GM11168 (cell line): ENCODE measurements around the gene YAE1.
"Not testable (repeated sequence)": the region's sequence is repeated elsewhere in the genome, so short reads cannot be mapped to it uniquely, and the experiment has no call there.

Source experiments
- in situ Hi-C: fragments of 300-500 bp; cut with MboI; formaldehyde crosslinking; loops from one replicate; pipeline ENCODE4 v1.12.0; 2022; ENCODE audit warnings: low sequenced_read_pairs; ENCODE audit not compliant: unreplicated experiment

YAE1 gene, protein sequence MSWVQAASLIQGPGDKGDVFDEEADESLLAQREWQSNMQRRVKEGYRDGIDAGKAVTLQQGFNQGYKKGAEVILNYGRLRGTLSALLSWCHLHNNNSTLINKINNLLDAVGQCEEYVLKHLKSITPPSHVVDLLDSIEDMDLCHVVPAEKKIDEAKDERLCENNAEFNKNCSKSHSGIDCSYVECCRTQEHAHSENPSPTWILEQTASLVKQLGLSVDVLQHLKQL

DNA sequence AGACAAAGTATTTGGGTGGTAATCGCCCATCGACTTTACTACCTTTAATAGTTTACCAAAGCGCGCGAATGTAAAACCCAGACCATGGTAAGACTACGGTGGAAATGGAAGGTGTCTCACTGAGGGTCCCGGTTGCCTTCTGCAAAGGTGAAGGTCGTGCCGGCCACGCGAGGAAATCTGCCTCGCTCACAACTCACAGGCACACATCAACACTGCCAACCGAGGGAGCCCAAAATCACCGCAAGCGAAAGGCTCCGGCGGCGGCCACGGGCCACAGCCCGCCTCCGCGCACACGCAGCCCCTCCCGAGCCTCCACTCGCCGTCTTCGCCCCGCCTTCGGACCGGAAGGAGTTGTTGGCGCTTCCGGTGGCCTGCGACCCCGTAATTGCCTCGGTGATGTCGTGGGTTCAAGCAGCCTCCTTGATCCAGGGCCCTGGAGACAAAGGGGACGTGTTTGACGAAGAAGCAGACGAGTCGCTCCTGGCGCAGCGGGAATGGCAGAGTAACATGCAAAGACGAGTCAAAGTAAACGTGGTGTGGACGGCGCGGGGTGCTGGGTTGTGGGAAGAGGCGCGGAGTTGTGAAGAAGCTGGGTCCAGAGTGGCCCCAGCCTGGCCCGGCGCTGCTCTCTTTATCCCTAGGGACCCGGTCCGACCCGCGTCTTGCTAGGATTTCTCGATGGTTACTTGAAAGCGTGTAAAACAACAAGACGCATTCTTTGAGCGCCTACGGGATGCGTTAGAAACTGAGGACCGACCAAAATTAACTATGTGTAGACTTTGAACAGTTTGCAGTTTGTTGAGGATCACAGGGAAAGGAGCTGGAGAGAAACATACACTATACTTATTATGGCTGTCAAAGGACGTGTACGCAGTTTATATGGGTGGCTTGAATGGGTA, at the start of gene YAE1:
Gene YAE1 (plus strand): TSS at position 382 of the 899 bp plus-strand sequence. CDS start 15 bp downstream, at position 397.
- in situ Hi-C loops = no loop called here

DNA sequence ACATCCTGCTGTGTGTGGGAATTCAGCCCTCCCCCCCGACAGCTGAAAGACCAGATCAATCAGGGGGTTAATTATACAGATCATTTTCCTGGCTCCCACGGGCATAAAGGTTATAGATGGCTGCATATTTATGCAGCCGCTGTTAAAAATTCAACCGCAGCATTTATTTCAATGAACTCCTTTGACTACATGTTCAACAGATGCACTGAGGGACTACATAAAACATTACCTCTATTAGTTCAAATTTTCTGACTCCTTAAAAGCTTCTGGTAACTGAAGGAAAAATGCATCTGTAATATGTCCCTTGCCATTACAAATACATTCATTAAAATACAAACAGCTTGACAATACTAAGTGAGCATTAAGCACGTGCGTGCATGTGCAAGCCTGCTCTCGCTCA, 49.7 kb upstream of the YAE1 start:
- in situ Hi-C loops = no loop called here

GRCh38 chr7:39517240-39517639, 49.0 kb upstream of the YAE1 start:
- in situ Hi-C loops = no loop called here

- in situ Hi-C loops = loop anchor here (10.0 kb wide), 1 partner anchor 591 kb away; no protein-coding TSS in a partner anchor
These were observed 40.3 kb upstream of the YAE1 start for GRCh38 chr7:39525926-39526325.

DNA sequence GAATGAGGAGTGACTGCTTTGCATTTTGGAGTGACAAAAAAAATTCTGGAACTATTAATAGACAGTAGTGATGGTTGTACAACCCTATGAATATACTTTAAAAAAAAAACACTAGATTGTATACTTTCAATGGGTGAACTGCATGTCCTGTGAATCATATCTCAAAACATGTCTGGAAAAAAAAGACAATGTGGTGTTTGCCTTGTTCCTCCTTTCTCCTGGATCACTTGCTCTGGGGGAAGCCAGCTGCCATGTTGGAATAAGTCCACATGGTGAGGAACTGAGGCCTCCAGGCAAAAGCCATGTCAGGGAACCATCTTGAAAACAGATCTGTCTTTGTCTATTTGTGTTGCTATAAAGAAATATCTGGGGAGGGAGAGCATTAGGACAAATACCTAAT, 39.5 kb upstream of the YAE1 start:
- in situ Hi-C loops = loop anchor here (10.0 kb wide), 1 partner anchor 592 kb away; no protein-coding TSS in a partner anchor

DNA sequence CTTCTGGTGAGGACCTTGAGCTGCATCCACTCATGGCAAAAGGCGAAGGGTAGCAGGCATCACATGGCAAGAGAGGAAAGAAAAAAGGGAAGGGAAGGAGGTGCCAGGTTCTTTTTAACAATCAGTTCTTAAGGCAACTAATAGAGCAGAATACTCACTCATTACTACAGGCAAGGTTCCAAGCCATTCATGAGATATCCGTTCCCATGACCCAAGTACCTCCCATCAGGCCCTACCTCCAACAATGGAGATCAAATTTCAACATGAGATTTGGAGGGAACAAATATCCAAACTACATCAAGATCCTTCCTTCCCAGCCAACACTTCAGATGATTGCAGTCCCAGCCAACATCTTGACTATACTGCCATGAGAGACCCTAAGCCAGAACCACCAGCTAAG, 38.9 kb upstream of the YAE1 start:
- in situ Hi-C loops = loop anchor here (10.0 kb wide), 1 partner anchor 592 kb away; no protein-coding TSS in a partner anchor

GRCh38 chr7:39527951-39528350, 38.3 kb upstream of the YAE1 start:
- in situ Hi-C loops = loop anchor here (10.0 kb wide), 1 partner anchor 593 kb away; no protein-coding TSS in a partner anchor

GRCh38 chr7:39528849-39529248, 37.4 kb upstream of the YAE1 start:
- in situ Hi-C loops = loop anchor here (10.0 kb wide), 1 partner anchor 594 kb away; no protein-coding TSS in a partner anchor

DNA sequence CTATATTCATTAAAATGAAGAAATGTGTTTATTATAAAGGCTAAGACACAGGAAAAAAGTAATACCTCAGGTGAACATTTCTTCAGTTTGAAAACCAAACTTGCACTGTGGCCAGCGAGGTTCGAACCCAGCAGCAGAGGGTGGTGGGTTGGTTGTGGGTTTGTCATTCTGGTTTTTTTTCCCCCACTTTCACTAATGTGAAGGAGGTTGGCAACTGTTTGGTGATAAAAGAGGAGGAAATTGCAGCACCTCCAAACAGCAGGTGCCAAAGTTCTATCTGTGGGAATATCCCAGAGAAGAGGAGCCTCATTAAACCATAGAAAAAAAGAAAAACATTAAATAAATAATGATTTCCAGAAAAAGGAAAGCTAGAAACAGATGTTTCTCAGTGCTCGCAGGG, 36.6 kb upstream of the YAE1 start:
- in situ Hi-C loops = loop anchor here (10.0 kb wide), 1 partner anchor 595 kb away; no protein-coding TSS in a partner anchor

DNA sequence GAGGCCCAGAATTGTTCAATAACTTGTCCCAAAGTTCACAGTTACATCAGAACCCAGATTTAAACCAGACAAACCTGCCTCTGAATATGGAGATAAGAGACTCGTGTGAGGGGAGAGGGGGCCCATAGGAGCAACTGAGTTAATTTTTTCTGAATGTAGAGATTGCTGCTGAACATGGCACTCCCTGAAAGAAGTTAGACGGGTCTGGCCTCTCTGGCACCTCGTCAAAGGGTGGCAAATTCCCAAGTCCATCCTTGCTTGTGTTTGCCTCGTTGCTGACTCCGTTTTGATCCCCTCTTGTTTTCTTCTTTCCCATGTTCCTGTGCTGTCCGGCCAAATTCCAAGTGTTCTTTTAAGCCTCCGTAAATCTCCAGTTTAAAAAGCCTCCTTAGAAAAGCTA, 35.2 kb upstream of the YAE1 start:
- in situ Hi-C loops = no loop called here

DNA sequence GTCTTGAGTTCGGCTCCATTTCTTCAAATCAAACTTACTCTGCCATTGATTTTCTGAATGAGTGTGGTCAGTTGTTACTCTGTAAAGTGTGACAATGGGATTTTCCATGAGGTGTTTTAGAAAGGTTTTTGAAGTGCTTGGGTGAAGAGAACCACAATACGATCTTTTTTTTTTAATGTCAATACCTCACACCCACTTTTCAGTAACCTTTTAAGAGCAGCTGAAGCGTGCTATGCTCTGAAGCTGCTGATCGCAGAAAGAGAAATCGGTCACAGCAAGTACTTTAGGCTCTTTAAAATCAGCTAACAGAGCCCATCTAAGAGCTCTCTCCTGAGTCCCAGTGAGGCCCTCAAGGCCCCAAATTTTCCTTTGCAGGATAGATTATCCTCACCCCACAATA, 34.4 kb upstream of the YAE1 start:
- in situ Hi-C loops = no loop called here

DNA sequence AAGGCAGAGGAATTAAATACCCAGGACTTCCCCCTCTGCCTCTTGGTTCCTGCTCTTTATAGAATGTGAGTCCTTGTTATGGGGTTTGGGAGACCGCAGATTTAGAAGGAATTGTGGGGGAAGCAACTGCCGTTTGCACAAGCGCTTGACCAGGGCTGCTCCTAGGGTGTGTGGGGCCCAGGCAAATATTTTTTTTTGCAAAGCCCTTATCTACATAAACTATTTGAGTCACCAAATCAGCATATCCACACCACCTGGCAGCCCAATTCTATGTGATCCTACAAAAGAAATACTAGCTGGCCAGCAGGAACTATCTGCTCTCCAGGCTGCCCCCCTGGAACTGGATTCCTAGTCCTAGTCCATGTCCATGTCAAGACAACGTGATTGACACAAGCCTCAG, 33.4 kb upstream of the YAE1 start:
- in situ Hi-C loops = no loop called here

GRCh38 chr7:39534599-39534998, 31.6 kb upstream of the YAE1 start:
- in situ Hi-C loops = no loop called here

GRCh38 chr7:39535064-39535463, 31.1 kb upstream of the YAE1 start:
- in situ Hi-C loops = no loop called here

GRCh38 chr7:39535720-39536119, 30.5 kb upstream of the YAE1 start:
- in situ Hi-C loops = no loop called here

DNA sequence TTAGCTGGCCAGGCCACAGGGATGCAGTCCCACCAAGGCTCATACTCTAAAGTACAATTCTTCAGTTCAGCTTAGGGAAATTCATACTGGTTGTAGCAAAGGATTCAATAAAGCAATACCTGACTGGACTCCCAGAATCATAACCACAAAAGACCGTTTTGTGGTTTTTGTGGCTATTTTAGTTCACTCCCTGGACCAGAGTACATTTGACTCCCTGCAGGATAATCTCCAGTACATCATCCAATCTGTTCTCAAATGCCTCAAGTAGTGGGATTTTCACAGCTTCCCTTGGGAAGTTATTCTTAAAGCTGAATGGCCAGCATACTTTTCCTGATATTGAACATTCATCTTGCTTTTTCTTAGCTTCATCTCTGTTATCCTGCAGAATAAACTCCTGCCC, 29.3 kb upstream of the YAE1 start:
- in situ Hi-C loops = no loop called here

DNA sequence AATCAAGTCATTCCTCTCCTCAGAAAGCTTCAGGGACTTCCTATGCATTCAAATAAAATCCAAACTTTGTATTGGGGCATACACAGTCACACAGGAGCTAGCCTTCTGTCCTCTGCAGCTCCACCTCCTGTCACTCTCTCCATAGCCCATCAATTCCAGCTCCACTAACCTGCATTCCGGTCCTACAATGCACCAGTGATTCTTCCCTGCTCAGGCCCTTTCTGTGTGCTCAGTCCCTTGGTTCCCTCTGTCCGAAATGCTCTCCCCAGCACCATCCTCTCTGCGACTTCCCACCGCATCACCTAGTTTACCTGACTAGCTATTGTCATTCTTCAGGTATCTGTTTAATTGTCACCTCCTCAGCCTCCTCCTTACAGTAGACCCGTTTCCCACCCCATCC, 26.4 kb upstream of the YAE1 start:
- in situ Hi-C loops = no loop called here

GRCh38 chr7:39540320-39540719, 25.9 kb upstream of the YAE1 start:
- in situ Hi-C loops = no loop called here

- in situ Hi-C loops = no loop called here
These were observed 24.7 kb upstream of the YAE1 start for GRCh38 chr7:39541511-39541910.

- in situ Hi-C loops = not testable (repeated sequence)
These were observed 21.4 kb upstream of the YAE1 start for GRCh38 chr7:39544774-39545173.

- in situ Hi-C loops = no loop called here
These were observed 18.9 kb upstream of the YAE1 start for GRCh38 chr7:39547336-39547735.
